Left ventricle myocardium inferior (tissue), 1 donor: ENCODE data around the gene TMEM238. TPM values are rescaled to one million over a fixed set of nuclear protein-coding genes. Genes with fewer than 3 reads are reported as not detected.

ENCODE experiments used
- DNase-seq: peaks from one replicate; pipeline ENCODE4 v3.0.0-alpha.2; 2020
- H3K27ac ChIP-seq: fragments of 200-600 bp; replicated peaks from 2 replicates; pipeline ENCODE4 v1.8.0; 2021
- H3K27me3 ChIP-seq: fragments of 200-600 bp; 2 replicates; pipeline ENCODE4 v1.8.0; 2021; ENCODE audit warnings: low read depth
- H3K36me3 ChIP-seq: fragments of 200-600 bp; 2 replicates; pipeline ENCODE4 v1.8.0; 2021
- H3K4me1 ChIP-seq: fragments of 200-600 bp; 2 replicates; pipeline ENCODE4 v1.8.0; 2021
- H3K4me3 ChIP-seq: fragments of 200-600 bp; 2 replicates; pipeline ENCODE4 v1.8.0; 2021; ENCODE audit warnings: mild to moderate bottlenecking, moderate library complexity
- H3K9me3 ChIP-seq: fragments of 200-600 bp; replicated peaks from 2 replicates; pipeline ENCODE4 v1.8.0; 2021
- CTCF ChIP-seq: fragments of 200-600 bp; IDR thresholded peaks from 2 replicates; pipeline ENCODE4 v1.8.0; 2021; ENCODE audit warnings: antibody characterized with exemption, mild to moderate bottlenecking, borderline replicate concordance
- intact Hi-C: fragments of 100-400 bp; cut with micrococcal nuclease; formaldehyde crosslinking; loops from one replicate; pipeline ENCODE4 v1.11.0; 2022
- total RNA-seq: library from RNA; stranded (reverse); fragmentation: NEBNext Ultra II Directional; extraction: Animal tissue kit (Norgen Biotek cat#: 25700); gene quantifications from one replicate; pipeline ENCODE4 v1.2.1, GENCODE V29; 2021
- donor health status: DM: no; HTN: yes; CAD: no; lungs with severe emphysema.

The TMEM238 gene
- total RNA-seq, 1 donor from 2014 or later = 0.69 TPM

- intact Hi-C loops = no loop called here
- no peaks in the 10 kb centered on the region for H3K9me3 ChIP-seq
- H3K27ac ChIP-seq = no peak overlapping the region
- no peak overlapping the region for H3K4me3 ChIP-seq
- peaks cover 89% of the 10 kb centered on the region for H3K27me3 ChIP-seq
- H3K4me1 ChIP-seq = peaks cover 17% of the 10 kb centered on the region
- no peaks in the 10 kb centered on the region for H3K36me3 ChIP-seq
- DNase-seq = no peak
- TF ChIP-seq CTCF = no peak
These were observed 17.3 kb downstream of the TMEM238 start for GRCh38 chr19:55366790-55367189.

DNA sequence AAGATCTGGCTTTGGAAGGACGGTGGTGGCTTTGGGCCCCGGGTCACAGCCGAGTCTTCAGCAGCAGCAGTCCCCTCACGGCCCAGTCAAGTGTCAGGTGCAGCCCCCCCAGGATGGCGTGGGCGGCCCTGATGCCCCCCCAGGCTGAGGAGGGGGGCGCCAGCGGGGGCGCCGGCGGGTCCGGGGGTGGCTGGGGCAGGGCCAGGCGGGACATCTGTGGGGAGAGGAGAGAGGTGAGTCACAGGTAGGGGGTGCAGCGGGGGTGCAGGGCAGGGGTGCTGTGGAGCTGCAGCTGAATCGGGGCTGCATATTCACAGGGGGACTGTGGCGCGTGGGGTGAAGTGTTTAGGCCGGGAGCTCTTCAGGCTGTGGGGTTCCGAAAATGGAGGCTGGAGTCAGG, 18.1 kb downstream of the TMEM238 start:
- Histone ChIP-seq H3K27me3 (peaks cover 82% of the 10 kb centered on the region), H3K4me3 (no peak overlapping the region), H3K4me1 (peaks cover 17% of the 10 kb centered on the region), H3K36me3 (no peaks in the 10 kb centered on the region), H3K9me3 (no peaks in the 10 kb centered on the region), H3K27ac (no peak overlapping the region)
- intact Hi-C loops = no loop called here
- DNase-seq = no peak
- no peak for TF ChIP-seq CTCF

- Histone ChIP-seq H3K4me1 (peaks cover 16% of the 10 kb centered on the region), H3K27me3 (peaks cover 75% of the 10 kb centered on the region), H3K36me3 (no peaks in the 10 kb centered on the region), H3K4me3 (no peak overlapping the region), H3K27ac (no peak overlapping the region), H3K9me3 (no peaks in the 10 kb centered on the region)
- no peak for TF ChIP-seq CTCF
- intact Hi-C loops = no loop called here
- DNase-seq = no peak
These were observed 18.8 kb downstream of the TMEM238 start for GRCh38 chr19:55365245-55365644.

DNA sequence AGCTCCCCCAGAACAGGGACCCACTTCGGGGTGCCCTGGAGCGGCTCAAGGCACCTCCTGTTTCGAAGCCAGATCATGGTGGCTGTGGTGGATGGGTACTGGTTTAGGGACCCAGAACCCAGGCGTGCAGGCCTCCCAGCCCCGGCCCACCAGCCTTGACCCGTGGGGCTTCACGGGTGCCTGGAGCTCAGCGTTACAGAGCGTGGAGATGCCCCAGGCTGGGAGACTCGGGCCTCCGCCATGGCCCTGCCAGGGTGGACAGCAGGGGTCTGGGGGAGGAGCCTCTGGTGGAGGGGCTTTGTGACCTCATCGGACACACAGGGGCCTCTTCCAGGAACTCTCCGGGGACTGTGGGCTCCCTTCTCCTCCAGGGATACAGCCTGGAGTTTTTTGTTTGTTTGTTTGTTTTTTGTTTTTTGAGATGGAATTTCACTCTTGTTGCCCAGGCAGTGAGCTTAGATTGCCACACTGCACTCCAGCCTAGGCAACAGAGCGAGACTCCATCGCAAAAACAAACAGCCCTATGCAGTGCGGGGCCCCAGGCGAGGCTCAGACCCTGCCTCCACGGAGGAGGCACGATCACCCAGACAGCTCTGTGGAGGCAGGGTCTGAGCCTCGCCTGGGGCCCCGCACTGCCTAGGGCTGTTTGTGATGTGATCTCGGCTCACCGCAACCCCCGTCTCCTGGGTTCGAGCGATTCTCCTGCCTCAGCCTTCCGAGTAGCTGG, 20.9 kb downstream of the TMEM238 start, which contains the start of gene GARIN5B:
Gene GARIN5B (minus strand): TSS at position 271 of the 727 bp plus-strand sequence. CDS start 194 bp downstream, at position 77.
- intact Hi-C loops = no loop called here
- DNase-seq = no peak
- H3K27me3 ChIP-seq = peaks cover 71% of the 10 kb centered on the region

More for the DNA sequence above, 20.9 kb downstream of the TMEM238 start, which contains the start of gene GARIN5B:
- Histone ChIP-seq H3K36me3 (no peaks in the 10 kb centered on the region), H3K4me3 (no peak within 1 kb of the TSS), H3K27ac (no peak within 1 kb of the TSS), H3K9me3 (no peaks in the 10 kb centered on the region), H3K4me1 (no peaks in the 10 kb centered on the region)
- TF ChIP-seq CTCF = no peak
